NCI-H1048 (cell line): ENCODE measurements around the gene BAIAP2L1.
A peak's percentile ranks its signal among the peaks of the same experiment; 100 is the strongest.
"Not testable (repeated sequence)": the region's sequence is repeated elsewhere in the genome, so short reads cannot be mapped to it uniquely, and the experiment has no call there.

ENCODE experiments used
- DNase-seq: peaks from one replicate; lab custom pipeline; 2025; lab: John Stamatoyannopoulos, UW

Gene BAIAP2L1, protein sequence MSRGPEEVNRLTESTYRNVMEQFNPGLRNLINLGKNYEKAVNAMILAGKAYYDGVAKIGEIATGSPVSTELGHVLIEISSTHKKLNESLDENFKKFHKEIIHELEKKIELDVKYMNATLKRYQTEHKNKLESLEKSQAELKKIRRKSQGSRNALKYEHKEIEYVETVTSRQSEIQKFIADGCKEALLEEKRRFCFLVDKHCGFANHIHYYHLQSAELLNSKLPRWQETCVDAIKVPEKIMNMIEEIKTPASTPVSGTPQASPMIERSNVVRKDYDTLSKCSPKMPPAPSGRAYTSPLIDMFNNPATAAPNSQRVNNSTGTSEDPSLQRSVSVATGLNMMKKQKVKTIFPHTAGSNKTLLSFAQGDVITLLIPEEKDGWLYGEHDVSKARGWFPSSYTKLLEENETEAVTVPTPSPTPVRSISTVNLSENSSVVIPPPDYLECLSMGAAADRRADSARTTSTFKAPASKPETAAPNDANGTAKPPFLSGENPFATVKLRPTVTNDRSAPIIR

DNA sequence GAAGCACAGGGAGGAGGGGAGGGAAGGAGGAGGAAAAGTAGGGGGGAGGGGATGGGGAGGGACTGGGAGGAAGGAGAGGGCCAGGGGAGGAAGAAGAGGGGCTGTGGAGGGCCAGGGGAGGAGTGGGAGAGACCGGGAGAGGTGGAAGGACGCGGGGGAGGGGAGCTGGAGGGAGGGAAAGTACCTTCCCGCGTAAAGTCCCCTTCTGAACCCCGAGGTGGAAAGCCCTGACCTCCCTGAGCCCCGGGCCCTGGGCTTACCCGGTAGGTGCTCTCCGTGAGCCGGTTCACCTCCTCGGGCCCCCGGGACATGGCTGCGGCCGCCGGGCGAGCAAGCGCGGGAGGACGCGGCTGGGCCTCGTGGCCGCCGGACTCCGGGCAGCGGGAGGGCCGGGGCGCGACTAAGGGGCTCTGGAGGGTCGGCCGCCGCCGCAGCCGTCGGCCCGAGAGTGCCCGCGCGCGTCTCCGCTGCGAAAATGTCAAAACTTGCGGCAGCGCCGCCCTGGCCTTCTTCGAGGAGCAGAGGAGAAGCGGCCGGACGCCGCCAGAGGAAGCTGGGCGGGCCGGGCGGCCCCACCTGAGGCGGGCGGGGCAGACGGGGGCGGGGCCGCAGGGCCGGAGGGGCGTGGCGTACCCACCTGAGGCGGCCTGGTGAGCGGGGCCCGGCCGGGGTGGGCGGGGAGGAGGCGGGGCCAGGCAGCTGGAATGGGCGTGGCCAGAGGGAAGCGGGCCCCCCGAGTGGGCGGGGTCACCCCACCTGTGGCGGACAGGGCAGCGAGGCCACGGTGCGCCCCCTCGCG is at the start of gene BAIAP2L1:
BAIAP2L1 (minus strand) TSS at position 549 of the 799 bp plus-strand sequence; CDS start at position 311, 238 bp downstream.
- DNase-seq, result peak; percentile 85

DNA sequence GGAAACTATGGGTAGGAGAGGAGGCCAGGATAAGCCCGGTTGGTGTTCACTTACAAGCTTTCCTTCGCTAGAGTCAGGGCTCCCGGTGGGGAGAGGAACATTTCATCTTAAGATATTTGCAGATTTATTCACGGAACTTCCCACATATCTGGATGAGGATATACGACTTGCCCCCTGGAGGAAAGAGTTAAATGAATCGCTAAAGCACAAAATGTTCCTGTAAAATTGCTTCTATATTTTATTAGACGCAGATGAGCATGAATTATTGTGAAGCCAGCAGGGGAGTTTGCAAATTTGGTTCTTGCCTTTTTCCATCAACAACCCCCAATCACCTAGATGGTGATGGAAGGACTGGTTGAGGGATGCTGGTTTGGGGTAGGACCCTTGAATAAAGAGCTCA is 47.9 kb upstream of the BAIAP2L1 start:
- DNase-seq, result no peak

DNA sequence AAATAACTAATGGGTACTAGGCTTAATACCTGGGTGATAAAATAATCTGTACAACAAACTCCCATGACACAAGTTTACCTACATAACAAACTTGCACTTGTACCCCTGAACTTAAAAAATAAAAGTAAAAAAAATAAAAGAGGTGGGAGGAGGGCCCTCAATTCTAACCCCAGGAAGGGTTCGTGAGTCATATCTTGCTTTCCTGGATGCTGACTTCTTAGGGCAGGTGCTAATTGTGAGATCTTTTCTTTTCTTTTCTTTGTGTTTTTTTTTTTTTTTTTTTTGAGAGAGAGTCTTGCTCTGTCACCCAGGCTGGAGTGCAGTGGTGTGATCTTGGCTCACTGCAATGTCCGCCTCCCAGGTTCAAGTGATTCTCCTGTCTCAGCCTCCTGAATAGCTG is 40.1 kb upstream of the BAIAP2L1 start:
- DNase-seq, result not testable (repeated sequence)

DNA sequence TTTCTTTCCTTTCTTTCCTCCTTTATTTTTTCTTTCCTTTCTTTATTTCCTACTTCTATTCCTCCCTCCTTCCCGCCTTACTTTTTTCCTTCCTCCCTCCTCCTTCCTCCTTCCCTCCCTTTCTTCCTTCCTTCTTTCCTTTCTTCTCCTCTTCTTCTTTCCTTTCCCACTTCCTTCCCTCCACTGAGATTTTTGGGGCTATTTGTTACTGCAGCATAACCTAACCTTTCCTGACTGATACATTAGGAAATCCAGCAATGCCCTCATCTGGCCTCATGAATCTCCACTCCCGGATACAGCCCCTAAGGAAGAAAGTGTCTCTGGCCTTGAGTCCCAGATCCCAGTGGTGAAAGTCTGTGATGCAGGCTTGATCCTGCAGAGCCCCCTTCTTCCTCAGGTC is 38.6 kb upstream of the BAIAP2L1 start:
- no peak for DNase-seq

DNA sequence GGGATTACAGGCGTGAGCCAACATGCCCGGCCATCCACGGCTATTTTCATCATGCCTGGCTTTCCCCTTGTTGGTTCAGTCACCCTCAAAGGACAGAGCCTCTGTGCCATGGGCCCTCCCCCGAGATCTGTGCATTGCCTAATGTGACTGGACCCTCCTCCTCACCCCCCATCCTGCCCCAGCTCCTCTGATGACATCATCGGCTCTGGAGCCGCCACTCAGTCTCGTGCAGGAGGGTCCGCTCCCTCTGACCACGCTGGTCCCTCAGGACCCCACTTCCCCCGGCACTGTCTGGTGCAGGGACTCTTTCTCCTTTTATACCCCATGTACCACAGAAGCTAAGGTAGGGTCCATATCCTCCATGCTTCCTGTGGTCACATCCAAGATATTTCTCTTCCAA is 33.2 kb upstream of the BAIAP2L1 start:
- no peak for DNase-seq

DNA sequence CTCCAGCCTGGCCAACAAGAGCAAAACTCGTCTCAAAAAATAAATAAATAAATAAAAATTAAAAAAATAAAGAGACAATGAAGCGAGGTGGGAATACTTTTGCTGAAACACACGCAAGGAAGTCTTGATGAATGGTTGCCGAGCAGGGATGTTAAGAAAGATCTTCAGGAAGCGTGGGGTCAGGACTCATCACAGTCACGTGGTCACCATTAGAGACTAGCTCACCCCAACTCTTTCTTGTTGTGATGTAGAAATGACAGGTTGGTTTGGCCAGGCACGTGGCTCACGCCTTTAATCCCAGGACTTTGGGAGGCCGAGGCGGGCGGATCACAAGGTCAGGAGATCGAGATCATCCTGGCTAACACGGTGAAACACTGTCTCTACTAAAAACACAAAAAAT is 28.9 kb upstream of the BAIAP2L1 start:
- no peak for DNase-seq

DNA sequence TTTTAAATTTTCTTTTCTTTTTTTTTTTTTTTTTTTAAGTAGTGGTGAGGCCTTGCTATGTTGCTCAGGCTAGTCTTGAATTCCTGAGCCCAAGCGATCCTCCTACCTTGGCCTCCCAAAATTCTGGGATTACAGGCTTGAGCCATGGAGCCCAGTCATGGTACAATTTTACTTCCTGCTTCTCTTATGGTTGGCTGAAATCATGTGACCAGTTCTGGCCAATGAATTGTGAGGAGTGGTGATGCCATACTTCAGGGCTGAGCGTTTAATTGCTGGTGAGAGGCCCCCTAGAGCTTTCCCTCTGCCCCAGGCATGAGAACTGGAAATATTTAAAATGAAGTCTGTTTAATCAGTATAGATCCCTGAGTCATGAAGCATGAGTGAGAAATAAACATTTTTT is 22.2 kb upstream of the BAIAP2L1 start:
- DNase-seq, result no peak

DNA sequence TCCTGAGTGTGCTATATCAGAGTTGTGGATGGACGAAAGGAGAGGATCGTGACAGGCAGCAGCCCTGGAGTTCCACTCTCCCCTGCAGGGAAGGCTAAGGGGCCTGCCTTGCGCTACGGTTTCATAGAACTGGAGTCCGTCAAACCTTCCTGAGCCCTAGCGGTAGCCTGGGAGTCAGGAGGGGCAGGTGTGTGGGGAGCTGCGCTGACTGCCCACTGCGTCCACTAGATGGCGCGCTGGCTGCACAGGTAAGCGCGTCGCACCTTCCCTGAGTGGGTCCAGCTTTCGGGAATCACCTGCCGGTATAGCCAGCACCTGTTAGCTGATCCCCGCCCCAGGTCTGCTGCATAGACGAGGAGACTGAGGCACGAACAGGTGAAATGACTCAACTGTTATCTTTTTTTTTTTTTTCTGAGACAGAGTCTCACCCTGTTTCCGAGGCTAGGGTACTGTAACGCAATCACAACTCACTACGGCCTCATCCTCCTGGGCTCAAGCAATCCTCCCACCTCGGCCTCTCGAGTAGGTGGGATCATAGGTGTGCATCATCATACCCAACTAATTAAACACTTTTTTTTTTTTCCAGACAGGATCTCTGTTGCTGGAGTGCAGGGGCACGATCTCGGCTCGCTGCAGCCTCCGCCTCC is 20.2 kb upstream of the BAIAP2L1 start:
- DNase-seq, result peak; percentile 74

DNA sequence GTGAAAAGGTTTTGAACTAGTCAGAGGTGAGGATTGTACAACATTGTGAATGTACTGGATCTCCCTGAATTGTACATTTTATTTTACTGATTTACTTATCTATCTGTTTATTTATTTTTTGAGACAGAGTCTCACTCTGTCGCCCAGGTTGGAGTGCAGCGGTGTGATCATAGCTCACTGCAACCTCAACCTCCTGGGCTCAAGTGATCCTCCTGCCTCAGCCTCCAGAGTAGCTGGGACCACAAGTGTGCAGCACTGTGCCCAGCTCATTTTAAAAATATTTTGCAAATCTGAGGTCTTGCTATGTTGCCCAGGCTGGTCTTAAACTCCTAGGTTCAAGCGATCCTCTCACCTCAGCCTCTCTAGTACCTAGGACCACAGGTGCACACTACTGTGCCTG is 19.1 kb upstream of the BAIAP2L1 start:
- DNase-seq, result not testable (repeated sequence)

DNA sequence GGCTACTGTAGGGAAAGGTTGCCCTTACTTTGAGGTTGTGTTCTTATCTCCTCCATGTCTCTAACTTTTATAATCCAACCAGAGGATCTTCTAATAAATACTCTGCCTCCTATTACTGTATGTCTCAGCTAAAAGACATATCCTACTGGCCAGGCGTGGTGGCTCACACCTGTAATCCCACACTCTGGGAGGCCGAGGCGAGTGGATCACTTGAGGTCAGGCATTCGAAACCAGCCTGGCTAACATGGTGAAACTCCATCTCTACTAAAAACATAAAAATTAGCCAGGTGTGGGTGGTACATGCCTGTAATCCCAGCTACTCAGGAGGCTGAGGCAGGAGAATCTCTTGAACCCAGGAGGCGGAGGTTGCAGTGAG is 18.4 kb upstream of the BAIAP2L1 start:
- not testable (repeated sequence) for DNase-seq

DNA sequence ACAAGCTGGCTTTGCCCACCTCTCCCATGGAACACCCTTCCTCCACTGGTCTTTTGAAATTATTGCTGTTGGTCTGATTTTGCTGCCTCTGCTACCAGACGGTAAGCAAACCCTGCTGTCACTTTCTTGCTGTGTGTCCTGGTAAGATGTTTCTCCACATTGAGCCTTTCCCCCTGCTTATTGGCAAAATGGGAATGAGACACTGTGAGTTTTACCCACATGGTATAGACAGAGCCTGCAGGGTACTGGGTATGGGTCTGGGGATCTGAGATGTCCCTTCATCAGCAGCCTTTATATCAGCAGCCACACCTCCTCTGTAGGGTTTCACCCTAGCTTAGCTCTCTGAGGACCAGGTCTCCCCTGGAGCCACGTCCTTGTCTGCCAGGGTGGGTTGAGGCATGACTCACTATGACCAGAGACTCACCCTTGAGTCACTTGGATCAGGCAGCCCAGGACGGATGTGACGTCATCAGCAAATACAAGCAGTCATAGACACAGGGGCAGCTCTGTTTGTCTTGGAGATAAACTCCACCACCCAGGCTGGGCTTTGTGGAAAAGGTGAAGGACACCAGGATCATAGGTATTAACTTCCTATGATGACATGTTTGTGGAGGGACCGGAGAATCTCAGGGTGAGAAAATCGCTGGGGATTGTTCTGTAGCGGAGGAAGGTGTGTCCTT is 17.9 kb upstream of the BAIAP2L1 start:
- no peak for DNase-seq

DNA sequence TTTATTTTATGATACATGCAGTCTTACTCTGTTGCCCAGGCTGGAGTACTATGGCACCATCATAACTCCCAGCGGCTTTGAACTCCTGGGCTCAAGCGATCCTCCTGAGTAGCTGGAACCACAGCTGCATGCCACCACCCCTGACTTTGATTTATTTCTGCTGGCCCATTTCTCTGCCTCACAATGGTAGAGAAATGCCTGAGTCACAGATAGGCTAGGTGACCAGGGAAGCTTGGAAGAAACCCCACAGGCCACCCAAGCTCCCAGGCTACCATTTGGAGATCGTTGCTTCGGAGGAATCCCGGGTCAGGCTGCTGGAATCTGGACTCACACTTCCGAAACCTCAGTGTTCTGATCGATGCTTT is 17.4 kb upstream of the BAIAP2L1 start:
- DNase-seq, result no peak

DNA sequence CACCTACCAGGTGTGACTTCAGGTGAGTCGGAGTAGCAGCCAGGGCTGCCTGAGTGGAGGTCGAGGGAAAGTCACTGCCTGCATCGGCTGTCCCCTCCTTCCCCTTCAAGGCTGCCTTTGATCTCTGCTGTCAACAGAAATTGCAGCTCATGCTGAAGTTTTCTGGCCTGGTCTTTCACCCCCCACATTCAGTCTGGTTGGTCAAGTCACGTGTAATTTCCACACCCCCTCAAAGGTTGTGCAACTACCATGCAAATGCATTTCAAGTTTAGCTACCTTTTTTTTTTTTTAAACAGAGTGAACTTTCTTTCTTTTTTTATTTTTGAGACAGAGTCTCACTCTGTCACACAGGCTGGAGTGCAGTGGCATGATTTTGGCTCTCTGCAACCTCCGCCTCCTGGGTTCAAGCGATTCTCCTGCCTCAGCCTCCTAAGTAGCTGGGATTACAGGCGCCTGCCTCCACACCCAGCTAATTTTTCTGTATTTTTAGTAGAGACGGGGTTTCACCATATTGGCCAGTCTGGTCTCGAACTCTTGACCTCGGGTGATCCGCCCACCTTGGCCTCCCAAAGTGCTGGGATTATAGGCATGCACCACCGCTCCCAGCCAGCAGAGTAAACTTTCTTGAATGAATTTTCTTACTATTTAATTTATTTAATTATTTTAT is 16.8 kb upstream of the BAIAP2L1 start:
- DNase-seq, result not testable (repeated sequence)

DNA sequence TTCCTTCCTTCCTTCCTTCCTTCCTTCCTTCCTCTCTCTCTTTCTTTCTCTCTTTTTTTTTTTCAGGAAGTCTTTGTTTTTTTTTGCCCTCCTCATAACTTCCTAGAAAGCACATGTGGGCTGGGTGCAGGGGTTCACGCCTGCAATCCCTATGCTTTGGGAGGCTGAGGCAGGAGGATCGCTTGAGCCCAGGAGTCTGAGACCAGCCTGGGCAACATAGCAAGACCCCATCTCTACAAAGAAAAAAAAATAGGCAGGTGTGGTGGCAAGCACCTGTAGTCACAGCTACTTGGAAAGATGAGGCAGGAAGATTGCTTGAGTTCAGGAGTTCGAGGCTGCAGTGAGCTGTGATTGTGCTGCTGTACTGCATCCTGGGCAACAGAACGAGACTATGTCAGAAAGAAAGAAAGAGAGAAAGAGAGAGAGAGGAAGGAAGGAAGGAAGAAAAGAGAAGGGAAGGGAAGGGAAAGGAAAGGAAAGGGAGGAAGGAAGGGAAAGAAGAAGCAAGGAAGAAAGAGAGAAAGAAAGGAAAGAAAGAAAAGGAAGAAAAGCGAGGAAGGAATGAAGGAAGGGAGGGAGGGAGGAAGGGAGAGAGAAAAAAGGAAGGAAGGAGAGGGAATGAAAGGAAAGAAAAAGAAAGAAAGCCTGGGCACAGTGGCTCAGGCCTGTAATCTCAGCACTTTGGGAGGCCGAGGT is 13.5 kb upstream of the BAIAP2L1 start:
- DNase-seq, result no peak

DNA sequence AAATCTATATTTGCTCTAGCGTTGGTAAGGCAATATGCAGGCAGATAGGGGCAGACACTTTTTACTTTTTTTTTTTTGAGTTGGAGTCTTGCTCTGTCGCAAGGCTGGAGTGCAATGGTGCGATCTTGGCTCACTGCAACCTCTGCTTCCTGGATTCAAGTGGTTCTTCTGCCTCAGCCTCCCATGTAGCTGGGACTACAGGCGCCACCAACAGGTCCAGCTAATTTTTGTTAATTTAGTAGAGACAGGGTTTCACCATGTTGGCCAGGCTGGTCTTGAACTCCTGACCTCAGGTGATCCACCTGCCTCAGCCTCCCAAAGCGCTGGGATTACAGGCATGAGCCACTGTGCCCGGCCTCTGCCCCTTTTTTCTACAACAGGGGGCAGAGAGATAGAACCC is 12.8 kb upstream of the BAIAP2L1 start:
- not testable (repeated sequence) for DNase-seq

DNA sequence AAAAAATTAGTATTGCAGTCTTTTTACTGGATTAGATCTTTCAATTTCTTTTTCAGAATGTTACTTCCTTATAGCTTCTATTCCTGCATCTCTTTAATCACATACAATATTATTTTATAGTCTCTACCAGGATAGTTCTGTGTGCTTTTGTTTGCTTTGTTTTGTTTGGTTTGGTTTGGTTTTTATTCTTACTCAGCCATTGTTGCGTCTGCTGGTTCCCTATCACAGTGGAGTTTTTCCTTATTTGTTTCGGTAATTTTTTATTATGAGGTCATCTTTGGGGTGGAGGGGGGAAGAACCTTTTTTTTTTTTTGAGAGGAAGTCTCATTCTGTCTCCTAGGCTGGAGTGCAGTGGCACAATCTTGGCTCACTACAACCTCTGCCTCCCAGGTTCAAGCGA is 9.0 kb upstream of the BAIAP2L1 start:
- no peak for DNase-seq

DNA sequence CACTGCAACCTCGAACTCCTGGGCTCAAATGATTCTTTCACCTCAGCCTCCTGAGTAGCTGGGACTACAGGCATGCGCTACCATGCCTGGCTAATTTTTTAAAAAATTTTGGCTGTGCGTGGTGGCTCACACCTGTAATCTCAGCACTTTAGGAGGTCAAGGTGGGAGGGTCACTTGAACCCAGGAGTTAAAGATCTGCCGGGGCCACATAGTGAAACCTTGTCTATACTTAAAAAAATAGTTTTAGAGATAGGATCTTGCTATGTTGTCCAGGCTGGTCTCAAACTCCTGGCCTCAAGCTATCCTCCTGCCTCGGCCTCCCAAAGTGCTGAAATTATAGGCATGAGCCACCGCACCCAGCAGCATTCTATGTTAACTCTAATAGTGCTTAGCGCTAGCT is 7.3 kb upstream of the BAIAP2L1 start:
- not testable (repeated sequence) for DNase-seq

DNA sequence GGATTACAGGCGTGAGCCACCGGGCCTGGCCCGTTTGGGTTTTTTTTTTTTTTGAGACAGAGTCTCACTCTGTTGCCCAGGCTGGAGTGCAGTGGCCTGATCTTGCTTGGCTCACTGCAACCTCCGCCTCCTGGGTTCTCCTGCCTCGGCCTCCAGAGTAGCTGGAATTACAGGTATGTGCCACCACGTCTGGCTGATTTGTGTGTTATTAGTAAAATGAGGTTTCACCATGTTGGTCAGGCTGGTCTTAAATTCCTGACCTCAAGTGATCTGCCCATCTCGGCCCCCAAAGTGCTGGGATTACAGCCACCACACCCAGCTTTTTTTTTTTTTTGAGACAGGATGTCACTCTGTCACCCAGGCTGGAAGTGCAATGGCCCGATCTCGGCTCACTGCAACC is 5.9 kb upstream of the BAIAP2L1 start:
- DNase-seq, result no peak

DNA sequence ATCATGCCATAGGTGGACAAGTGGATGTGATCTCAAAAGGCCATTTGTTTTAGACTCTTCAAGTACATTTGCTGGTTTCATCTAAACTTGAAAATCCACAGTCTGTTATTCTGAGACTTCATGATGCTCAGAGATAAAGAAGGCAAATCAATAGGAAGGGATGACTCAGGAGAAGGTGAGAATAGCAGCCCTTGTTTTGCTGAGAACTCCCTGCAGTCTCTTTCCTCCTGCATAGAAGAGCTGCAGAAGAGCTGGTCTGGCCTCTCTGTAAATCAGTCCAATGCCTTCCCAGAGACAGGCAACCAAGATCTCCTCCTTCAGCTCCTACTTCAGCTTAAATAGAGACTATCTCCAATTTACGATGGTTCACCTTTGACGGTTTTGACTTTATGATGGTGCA is 4.0 kb upstream of the BAIAP2L1 start:
- DNase-seq, result no peak

DNA sequence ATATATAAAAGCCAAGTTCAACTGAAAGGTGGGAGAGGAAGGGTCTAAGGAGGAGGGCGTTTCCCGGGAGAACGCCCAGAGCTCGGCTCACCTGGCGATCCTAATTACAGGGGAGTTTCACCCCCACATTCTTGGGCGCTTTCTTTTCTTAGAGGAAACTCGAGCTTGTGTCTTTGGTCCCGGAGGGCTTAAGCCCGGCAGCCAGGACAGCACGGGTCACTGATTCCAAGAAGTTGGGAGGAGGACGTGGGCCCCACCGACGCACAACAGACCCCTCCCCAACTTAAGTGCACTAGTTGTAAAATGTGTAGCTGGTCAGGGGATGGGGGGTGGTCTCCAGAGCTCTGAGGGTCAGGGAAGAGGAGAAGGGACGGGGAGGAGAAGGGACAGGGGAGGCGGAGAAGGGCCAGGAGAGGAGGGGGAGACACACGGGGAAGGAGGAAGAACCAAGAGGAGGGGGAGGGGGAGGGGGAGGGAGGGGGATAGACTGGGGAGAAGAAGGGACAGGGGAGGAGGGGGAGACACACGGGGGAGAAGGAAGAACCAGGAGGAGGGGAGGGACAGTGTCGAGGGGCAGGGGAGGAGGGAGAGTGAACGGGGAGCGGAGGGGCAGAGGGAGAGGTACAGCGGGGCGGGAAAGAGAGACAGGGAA is 874 bp downstream of the BAIAP2L1 start:
- no peak for DNase-seq
